CD4-positive, alpha-beta T cell treated with Interleukin-12 subunit alpha and Interleukin-12 subunit beta, for 1 hour (primary cell): ENCODE measurements around the gene SMOC2.
"Not testable (repeated sequence)": the region's sequence is repeated elsewhere in the genome, so short reads cannot be mapped to it uniquely, and the experiment has no call there.

Source experiments
- DNase-seq: peaks from one replicate; pipeline ENCODE4 v3.0.0-alpha.2; 2020

Gene SMOC2

GRCh38 chr6:168546151-168546550 is 105.2 kb downstream of the SMOC2 start:
- DNase-seq, result no peak

GRCh38 chr6:168546730-168547129 is 105.7 kb downstream of the SMOC2 start:
- no peak for DNase-seq

- DNase-seq, result no peak
These were observed 109.3 kb downstream of the SMOC2 start for GRCh38 chr6:168550326-168550725.

- no peak for DNase-seq
These were observed 113.5 kb downstream of the SMOC2 start for GRCh38 chr6:168554472-168554871.

GRCh38 chr6:168554898-168555617 is 114.1 kb downstream of the SMOC2 start:
- no peak for DNase-seq

- no peak for DNase-seq
These were observed 114.8 kb downstream of the SMOC2 start for GRCh38 chr6:168555618-168556273.

GRCh38 chr6:168557512-168557911 is 116.5 kb downstream of the SMOC2 start:
- no peak for DNase-seq

- no peak for DNase-seq
These were observed 117.7 kb downstream of the SMOC2 start for GRCh38 chr6:168558686-168559085.

- no peak for DNase-seq
These were observed 118.7 kb downstream of the SMOC2 start for GRCh38 chr6:168559574-168560098.

- DNase-seq, result no peak
These were observed 119.1 kb downstream of the SMOC2 start for GRCh38 chr6:168560126-168560525.

GRCh38 chr6:168562576-168563151 is 121.7 kb downstream of the SMOC2 start:
- no peak for DNase-seq

- no peak for DNase-seq
These were observed 122.7 kb downstream of the SMOC2 start for GRCh38 chr6:168563656-168564055.

GRCh38 chr6:168565112-168565511 is 124.1 kb downstream of the SMOC2 start:
- DNase-seq, result no peak

GRCh38 chr6:168570211-168570610 is 129.2 kb downstream of the SMOC2 start:
- DNase-seq, result no peak

- no peak for DNase-seq
These were observed 130.3 kb downstream of the SMOC2 start for GRCh38 chr6:168571268-168571667.

GRCh38 chr6:168573276-168573835 is 132.4 kb downstream of the SMOC2 start:
- not testable (repeated sequence) for DNase-seq

- no peak for DNase-seq
These were observed 133.2 kb downstream of the SMOC2 start for GRCh38 chr6:168574075-168574698.

GRCh38 chr6:168574699-168575195 is 133.8 kb downstream of the SMOC2 start:
- no peak for DNase-seq

GRCh38 chr6:168575346-168576098 is 134.5 kb downstream of the SMOC2 start:
- no peak for DNase-seq

GRCh38 chr6:168576388-168576787 is 135.4 kb downstream of the SMOC2 start:
- DNase-seq, result no peak

- no peak for DNase-seq
These were observed 136.5 kb downstream of the SMOC2 start for GRCh38 chr6:168577496-168577895.

GRCh38 chr6:168578036-168578435 is 137.1 kb downstream of the SMOC2 start:
- no peak for DNase-seq
